Muscle layer of duodenum (tissue), 2 donors: ENCODE results near the gene CSNK1A1.
A peak's percentile ranks its signal among the peaks of the same experiment; 100 is the strongest.

Source experiments
- H3K27ac ChIP-seq: one replicate; pipeline ENCODE4 v1.7.0; 2013; ENCODE audit warnings: mild to moderate bottlenecking, low read length
- H3K27me3 ChIP-seq: one replicate; pipeline ENCODE4 v1.7.0; 2013; ENCODE audit warnings: low read depth, mild to moderate bottlenecking, control low read depth, low read length
- H3K36me3 ChIP-seq, 2 donors: one replicate each; pipeline ENCODE4 v1.7.0; 2013; ENCODE audit warnings: low read length in 2 of 2, control low read depth in 1 of 2, mild to moderate bottlenecking in 1 of 2; ENCODE audit not compliant: insufficient read depth in 2 of 2, control insufficient read depth in 1 of 2
- H3K4me1 ChIP-seq, 2 donors: one replicate each; pipeline ENCODE4 v1.7.0; 2013; ENCODE audit warnings: low read length in 2 of 2, mild to moderate bottlenecking in 2 of 2, control low read depth in 1 of 2, moderate library complexity in 1 of 2; ENCODE audit not compliant: insufficient read depth in 2 of 2, control insufficient read depth in 1 of 2
- H3K4me3 ChIP-seq, 2 donors: one replicate each; pipeline ENCODE4 v1.7.0; 2013; ENCODE audit warnings: low read length in 2 of 2, low read depth in 1 of 2, mild to moderate bottlenecking in 1 of 2
- H3K9me3 ChIP-seq, 2 donors: one replicate each; pipeline ENCODE4 v1.7.0; 2013; ENCODE audit warnings: low read length in 2 of 2, control low read depth in 1 of 2, mild to moderate bottlenecking in 1 of 2; ENCODE audit not compliant: control insufficient read depth in 1 of 2
- donor health status: healthy.

CSNK1A1 gene

GRCh38 chr5:149586708-149587318 lies 35.6 kb upstream of the CSNK1A1 start:
- H3K27me3 ChIP-seq: no peaks in the 10 kb centered on the region
- no peak overlapping the region for H3K4me3 ChIP-seq
- H3K4me1 ChIP-seq: peaks cover 12 to 37% of the 10 kb centered on the region in 2 donors
- no peaks in the 10 kb centered on the region for H3K9me3 ChIP-seq
- H3K36me3 ChIP-seq: no peaks in the 10 kb centered on the region
- peak overlapping the region; percentile 26 for H3K27ac ChIP-seq

- Histone ChIP-seq H3K27me3 (no peaks in the 10 kb centered on the region), H3K27ac (no peak overlapping the region), H3K4me3 (no peak overlapping the region), H3K9me3 (no peaks in the 10 kb centered on the region), H3K36me3 (no peaks in the 10 kb centered on the region), H3K4me1 (peaks cover 13 to 41% of the 10 kb centered on the region in 2 donors)
These were observed 34.7 kb upstream of the CSNK1A1 start for GRCh38 chr5:149585910-149586309.

GRCh38 chr5:149584121-149584520 lies 32.9 kb upstream of the CSNK1A1 start:
- H3K27ac ChIP-seq: peak overlapping the region; percentile 54
- H3K36me3 ChIP-seq: no peaks in the 10 kb centered on the region
- no peaks in the 10 kb centered on the region for H3K27me3 ChIP-seq
- peaks cover 17 to 46% of the 10 kb centered on the region in 2 donors for H3K4me1 ChIP-seq
- H3K4me3 ChIP-seq: peak overlapping the region in 1 of 2 donors; percentile 14
- H3K9me3 ChIP-seq: no peaks in the 10 kb centered on the region

- peak overlapping the region in 1 of 2 donors; percentile 2 for H3K4me3 ChIP-seq
- peaks cover 17 to 45% of the 10 kb centered on the region in 2 donors for H3K4me1 ChIP-seq
- H3K36me3 ChIP-seq: no peaks in the 10 kb centered on the region
- no peaks in the 10 kb centered on the region for H3K9me3 ChIP-seq
- peak overlapping the region; percentile 35 for H3K27ac ChIP-seq
- H3K27me3 ChIP-seq: no peaks in the 10 kb centered on the region
These were observed 32.2 kb upstream of the CSNK1A1 start for GRCh38 chr5:149583394-149583793.

GRCh38 chr5:149581931-149582768 lies 30.9 kb upstream of the CSNK1A1 start:
- Histone ChIP-seq H3K27ac (peak overlapping the region; percentile 86), H3K36me3 (no peaks in the 10 kb centered on the region), H3K27me3 (no peaks in the 10 kb centered on the region), H3K4me3 (peak overlapping the region; percentile 60 to 73), H3K9me3 (no peaks in the 10 kb centered on the region), H3K4me1 (peaks cover 12 to 37% of the 10 kb centered on the region in 2 donors)

- Histone ChIP-seq H3K27ac (peak within 1 kb of the TSS; percentile 86), H3K9me3 (no peaks in the 10 kb centered on the region), H3K4me1 (peaks cover 10 to 30% of the 10 kb centered on the region in 2 donors), H3K27me3 (no peaks in the 10 kb centered on the region), H3K36me3 (no peaks in the 10 kb centered on the region), H3K4me3 (peak within 1 kb of the TSS; percentile 60 to 73)
These were observed 30.1 kb upstream of the CSNK1A1 start, which contains the start of gene ARHGEF37 for GRCh38 chr5:149581192-149581861. Gene ARHGEF37, plus strand, starts transcription at chr5:149581498. Its CDS starts 16,272 bp downstream, at chr5:149597770.

- Histone ChIP-seq H3K27ac (peak overlapping the region; percentile 86), H3K36me3 (no peaks in the 10 kb centered on the region), H3K4me1 (peaks cover 10 to 30% of the 10 kb centered on the region in 2 donors), H3K4me3 (peak overlapping the region; percentile 60 to 73), H3K27me3 (no peaks in the 10 kb centered on the region), H3K9me3 (no peaks in the 10 kb centered on the region)
These were observed 29.6 kb upstream of the CSNK1A1 start for GRCh38 chr5:149580808-149581191.

GRCh38 chr5:149578896-149579295 lies 27.7 kb upstream of the CSNK1A1 start:
- no peak overlapping the region for H3K27ac ChIP-seq
- H3K4me3 ChIP-seq: no peak overlapping the region
- H3K9me3 ChIP-seq: no peaks in the 10 kb centered on the region
- peaks cover 10 to 22% of the 10 kb centered on the region in 2 donors for H3K4me1 ChIP-seq
- H3K36me3 ChIP-seq: no peaks in the 10 kb centered on the region
- H3K27me3 ChIP-seq: no peaks in the 10 kb centered on the region

- H3K4me1 ChIP-seq: peaks cover 5% of the 10 kb centered on the region in 2 donors
- H3K9me3 ChIP-seq: no peaks in the 10 kb centered on the region
- H3K27me3 ChIP-seq: no peaks in the 10 kb centered on the region
- no peaks in the 10 kb centered on the region for H3K36me3 ChIP-seq
- no peak overlapping the region for H3K4me3 ChIP-seq
- H3K27ac ChIP-seq: no peak overlapping the region
These were observed 24.8 kb upstream of the CSNK1A1 start for GRCh38 chr5:149576021-149576420.

GRCh38 chr5:149575131-149575530 lies 23.9 kb upstream of the CSNK1A1 start:
- no peak overlapping the region for H3K27ac ChIP-seq
- H3K4me1 ChIP-seq: no peaks in the 10 kb centered on the region
- H3K27me3 ChIP-seq: no peaks in the 10 kb centered on the region
- H3K9me3 ChIP-seq: no peaks in the 10 kb centered on the region
- no peak overlapping the region for H3K4me3 ChIP-seq
- no peaks in the 10 kb centered on the region for H3K36me3 ChIP-seq

GRCh38 chr5:149572576-149573231 lies 21.5 kb upstream of the CSNK1A1 start:
- no peaks in the 10 kb centered on the region for H3K4me1 ChIP-seq
- no peaks in the 10 kb centered on the region for H3K9me3 ChIP-seq
- no peak overlapping the region for H3K4me3 ChIP-seq
- no peaks in the 10 kb centered on the region for H3K27me3 ChIP-seq
- H3K27ac ChIP-seq: no peak overlapping the region
- H3K36me3 ChIP-seq: no peaks in the 10 kb centered on the region
